DOHH2 (cell line): ENCODE measurements around the gene SLAMF7.
"Not testable (repeated sequence)": the region's sequence is repeated elsewhere in the genome, so short reads cannot be mapped to it uniquely, and the experiment has no call there.

Experiments
- H3F3A ChIP-seq: fragments of 200-600 bp; sonication (generic), shearing (Covaris generic); 2 replicates; pipeline ENCODE4 v1.6.0; 2016; ENCODE audit warnings: antibody characterized with exemption, mild to moderate bottlenecking; ENCODE audit not compliant: control insufficient read depth, insufficient read depth
- H3K27ac ChIP-seq: fragments of 200-600 bp; sonication (generic); 2 replicates; pipeline ENCODE4 v1.5.1; 2014; ENCODE audit warnings: low read depth, mild to moderate bottlenecking, low read length, moderate library complexity
- H3K27me3 ChIP-seq: fragments of 200-600 bp; sonication (generic); 2 replicates; pipeline ENCODE4 v1.6.1; 2014; ENCODE audit warnings: mild to moderate bottlenecking, low read length, mixed read lengths; ENCODE audit not compliant: control insufficient read depth
- H3K36me3 ChIP-seq: fragments of 200-600 bp; sonication (generic); 2 replicates; pipeline ENCODE4 v1.6.1; 2014; ENCODE audit warnings: mild to moderate bottlenecking, low read length, moderate library complexity, mixed read lengths; ENCODE audit not compliant: control insufficient read depth
- H3K4me1 ChIP-seq: fragments of 200-600 bp; sonication (generic); 2 replicates; pipeline ENCODE4 v1.6.1; 2014; ENCODE audit warnings: mild to moderate bottlenecking, low read length, mixed read lengths; ENCODE audit not compliant: control insufficient read depth
- H3K4me2 ChIP-seq: fragments of 200-600 bp; sonication (generic); 2 replicates; pipeline ENCODE4 v1.6.0; 2014; ENCODE audit warnings: mild to moderate bottlenecking, low read length, moderate library complexity
- H3K4me3 ChIP-seq: fragments of 200-600 bp; sonication (generic); 2 replicates; pipeline ENCODE4 v1.5.1; 2014; ENCODE audit warnings: mild to moderate bottlenecking, low read length, mixed read lengths
- H3K79me2 ChIP-seq: fragments of 200-600 bp; sonication (generic); 2 replicates; pipeline ENCODE4 v1.6.1; 2014; ENCODE audit warnings: mild to moderate bottlenecking, low read length, mixed read lengths; ENCODE audit not compliant: control insufficient read depth
- H3K9me2 ChIP-seq: fragments of 200-600 bp; sonication (generic); replicated peaks from 2 replicates; pipeline ENCODE4 v1.6.1; 2014; ENCODE audit warnings: mild to moderate bottlenecking, low read length, mixed read lengths; ENCODE audit not compliant: control insufficient read depth
- H3K9me3 ChIP-seq: fragments of 200-600 bp; sonication (generic); 2 replicates; pipeline ENCODE4 v1.6.1; 2014; ENCODE audit warnings: antibody characterized with exemption, low read length, mixed read lengths; ENCODE audit not compliant: control insufficient read depth, insufficient read depth
- H4K20me1 ChIP-seq: fragments of 200-600 bp; sonication (generic); 2 replicates; pipeline ENCODE4 v1.6.0; 2014; ENCODE audit warnings: low read depth, mild to moderate bottlenecking, antibody characterized with exemption, low read length, moderate library complexity; ENCODE audit not compliant: control insufficient read depth, insufficient read depth
- EZH2phosphoT487 ChIP-seq: fragments of 200-600 bp; sonication (generic); IDR thresholded peaks from 2 replicates; pipeline ENCODE4 v1.6.1; 2017; ENCODE audit warnings: borderline replicate concordance, mild to moderate bottlenecking, antibody characterized with exemption, low read length, moderate library complexity, mixed read lengths
- TF ChIP-seq, protein P1 (sequence below): fragments of 200-600 bp; sonication (generic); IDR thresholded peaks from one replicate; pipeline ENCODE4 v1.5.1; 2014; ENCODE audit warnings: antibody characterized with exemption, mild to moderate bottlenecking, low read depth, low read length; ENCODE audit not compliant: poor library complexity, severe bottlenecking

SLAMF7 gene

DNA sequence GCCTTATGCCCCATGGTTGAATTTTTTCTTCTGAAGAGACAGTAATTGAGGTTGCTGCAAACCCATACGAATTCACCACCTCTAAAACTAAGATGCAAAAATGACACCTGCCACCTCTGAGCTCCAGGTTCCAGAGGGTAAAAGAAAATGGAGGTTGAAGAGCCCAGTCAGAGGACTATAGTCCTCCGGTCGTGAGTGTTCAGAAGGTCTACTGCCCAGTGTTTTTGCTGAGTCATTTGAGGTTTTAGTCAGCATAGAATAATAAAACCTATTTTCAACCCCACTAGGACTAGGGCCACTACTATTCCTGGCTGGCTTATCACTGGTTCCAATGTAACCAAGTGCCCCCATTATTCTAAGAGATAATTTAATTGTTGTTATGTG is 12.9 kb upstream of the SLAMF7 start:
- no peaks in the 10 kb centered on the region for H4K20me1 ChIP-seq
- H3K36me3 ChIP-seq: no peaks in the 10 kb centered on the region
- H3K4me3 ChIP-seq: no peak overlapping the region
- no peaks in the 10 kb centered on the region for H3K9me3 ChIP-seq
- peaks cover 13% of the 10 kb centered on the region for H3K27me3 ChIP-seq
- no peaks in the 10 kb centered on the region for H3F3A ChIP-seq
- no peak overlapping the region for H3K27ac ChIP-seq
- no peak for TF ChIP-seq EZH2phosphoT487
- TF ChIP-seq, protein P1, sequence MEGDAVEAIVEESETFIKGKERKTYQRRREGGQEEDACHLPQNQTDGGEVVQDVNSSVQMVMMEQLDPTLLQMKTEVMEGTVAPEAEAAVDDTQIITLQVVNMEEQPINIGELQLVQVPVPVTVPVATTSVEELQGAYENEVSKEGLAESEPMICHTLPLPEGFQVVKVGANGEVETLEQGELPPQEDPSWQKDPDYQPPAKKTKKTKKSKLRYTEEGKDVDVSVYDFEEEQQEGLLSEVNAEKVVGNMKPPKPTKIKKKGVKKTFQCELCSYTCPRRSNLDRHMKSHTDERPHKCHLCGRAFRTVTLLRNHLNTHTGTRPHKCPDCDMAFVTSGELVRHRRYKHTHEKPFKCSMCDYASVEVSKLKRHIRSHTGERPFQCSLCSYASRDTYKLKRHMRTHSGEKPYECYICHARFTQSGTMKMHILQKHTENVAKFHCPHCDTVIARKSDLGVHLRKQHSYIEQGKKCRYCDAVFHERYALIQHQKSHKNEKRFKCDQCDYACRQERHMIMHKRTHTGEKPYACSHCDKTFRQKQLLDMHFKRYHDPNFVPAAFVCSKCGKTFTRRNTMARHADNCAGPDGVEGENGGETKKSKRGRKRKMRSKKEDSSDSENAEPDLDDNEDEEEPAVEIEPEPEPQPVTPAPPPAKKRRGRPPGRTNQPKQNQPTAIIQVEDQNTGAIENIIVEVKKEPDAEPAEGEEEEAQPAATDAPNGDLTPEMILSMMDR: no peak
- no peaks in the 10 kb centered on the region for H3K79me2 ChIP-seq
- no peaks in the 10 kb centered on the region for H3K9me2 ChIP-seq
- peaks cover 10% of the 10 kb centered on the region for H3K4me1 ChIP-seq
- H3K4me2 ChIP-seq: no peak overlapping the region

DNA sequence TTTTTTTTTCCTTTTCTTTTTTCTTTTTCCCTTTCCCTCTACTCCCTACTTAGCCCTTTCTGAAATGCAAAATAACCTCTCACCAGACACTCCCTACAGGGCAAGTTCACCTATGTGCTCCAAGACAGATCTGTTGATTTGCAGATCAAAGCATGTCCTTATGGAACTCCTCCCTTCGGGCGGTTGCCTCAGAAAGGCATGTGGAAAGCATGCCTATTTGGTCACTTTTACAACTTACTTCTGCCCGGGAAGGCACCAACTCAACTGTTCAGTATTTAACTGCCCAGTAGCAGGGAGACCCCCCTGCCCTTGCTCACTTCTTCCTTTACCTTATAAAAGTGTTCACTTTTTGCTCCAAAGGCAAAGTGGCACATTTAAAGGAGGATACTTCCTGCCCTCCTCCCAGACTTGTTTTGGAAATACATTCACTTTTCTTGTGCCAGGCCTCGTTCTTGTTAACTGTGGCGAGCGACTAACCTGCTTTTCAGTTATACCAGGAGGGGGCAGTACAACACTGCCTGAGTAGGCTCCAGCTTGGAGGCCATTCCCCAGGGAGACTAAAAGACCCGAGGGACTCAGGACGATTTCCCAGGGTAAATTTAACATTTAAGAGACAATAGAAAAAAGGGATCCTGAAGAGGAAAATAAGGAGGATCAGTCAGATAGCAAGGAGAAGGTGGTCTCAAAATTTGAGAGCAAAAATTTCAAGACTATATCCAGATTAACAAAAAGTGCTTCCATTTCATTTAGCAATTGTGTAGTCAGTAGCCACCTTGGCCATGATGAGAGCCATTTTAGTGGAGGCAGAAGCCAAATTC is 12.3 kb upstream of the SLAMF7 start:
- H3K9me3 ChIP-seq: no peaks in the 10 kb centered on the region
- H3K4me2 ChIP-seq: no peak overlapping the region
- H3K79me2 ChIP-seq: no peaks in the 10 kb centered on the region
- TF ChIP-seq, protein P1: peak; percentile 98
- no peak for TF ChIP-seq EZH2phosphoT487
- H3K4me1 ChIP-seq: peaks cover 10% of the 10 kb centered on the region
- H4K20me1 ChIP-seq: no peaks in the 10 kb centered on the region
- no peak overlapping the region for H3K4me3 ChIP-seq
- no peaks in the 10 kb centered on the region for H3K36me3 ChIP-seq
- no peaks in the 10 kb centered on the region for H3F3A ChIP-seq
- no peak overlapping the region for H3K27ac ChIP-seq
- H3K27me3 ChIP-seq: peaks cover 13% of the 10 kb centered on the region
- H3K9me2 ChIP-seq: no peaks in the 10 kb centered on the region

DNA sequence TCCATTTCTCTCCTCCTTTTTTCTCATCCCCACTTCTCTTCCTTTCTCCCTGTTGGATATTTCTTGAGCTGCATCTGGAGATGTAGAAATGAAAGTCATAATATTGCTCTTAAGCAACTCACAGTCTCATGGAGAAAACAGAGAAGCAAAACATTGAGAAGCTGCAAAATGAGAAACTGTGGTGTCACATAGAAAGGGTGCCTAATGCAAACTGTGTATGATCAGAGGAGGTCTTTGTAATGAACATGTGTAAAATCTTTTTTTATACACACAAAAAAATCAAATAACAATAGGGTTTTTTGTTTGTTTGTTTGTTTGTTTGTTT is 11.8 kb upstream of the SLAMF7 start:
- Histone ChIP-seq H3K9me2 (no peaks in the 10 kb centered on the region), H3K4me3 (no peak overlapping the region), H3F3A (no peaks in the 10 kb centered on the region), H3K4me2 (no peak overlapping the region), H3K9me3 (no peaks in the 10 kb centered on the region), H3K27me3 (peaks cover 13% of the 10 kb centered on the region), H3K79me2 (no peaks in the 10 kb centered on the region), H3K36me3 (no peaks in the 10 kb centered on the region), H3K27ac (no peak overlapping the region), H3K4me1 (peaks cover 15% of the 10 kb centered on the region), H4K20me1 (no peaks in the 10 kb centered on the region)
- TF ChIP-seq EZH2phosphoT487: no peak
- TF ChIP-seq, protein P1: no peak

DNA sequence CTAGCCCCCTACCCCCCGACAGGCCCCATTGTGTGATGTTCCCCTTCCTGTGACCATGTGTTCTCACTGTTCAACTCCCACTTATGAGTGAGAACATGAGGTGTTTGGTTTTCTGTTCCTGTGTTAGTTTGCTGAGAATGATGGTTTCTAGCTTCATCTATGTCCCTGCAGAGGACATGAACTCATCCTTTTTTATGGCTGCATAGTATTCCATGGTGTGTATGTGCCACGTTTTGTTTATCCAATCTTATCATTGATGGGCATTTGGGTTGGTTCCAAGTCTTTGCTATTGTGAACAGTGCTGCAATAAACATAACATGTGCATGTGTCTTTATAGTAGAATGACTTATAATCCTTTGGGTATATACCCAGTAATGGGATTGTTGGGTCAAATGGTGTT is 7.5 kb upstream of the SLAMF7 start:
- peaks cover 18% of the 10 kb centered on the region for H3K4me1 ChIP-seq
- H3K36me3 ChIP-seq, H3K27me3 ChIP-seq, H3K9me3 ChIP-seq, H3K79me2 ChIP-seq, H3K9me2 ChIP-seq, H3K4me2 ChIP-seq, H4K20me1 ChIP-seq, H3F3A ChIP-seq, H3K4me3 ChIP-seq, H3K27ac ChIP-seq: not testable (repeated sequence)
